ENCODE results near the gene ZNF335.

ZNF335 gene

GRCh38 chr20:45968801-45969711 is 2.9 kb downstream of the ZNF335 start:
- no peak for DNase-seq (ENCODE audit: low spot score)
- in situ Hi-C loops (cut with MboI; ENCODE audit: low pct_unique_long_range_greater_than_20kb, low sequenced_read_pairs, unreplicated experiment): no loop called here

GRCh38 chr20:45968081-45968671 is 3.8 kb downstream of the ZNF335 start:
- no peak for TF ChIP-seq CTCF (IDR thresholded peaks at IDR 0.05; ENCODE audit: extremely low read depth, insufficient read depth, missing control alignments)
- in situ Hi-C loops (cut with MboI; ENCODE audit: low pct_unique_long_range_greater_than_20kb, low sequenced_read_pairs, unreplicated experiment): no loop called here
- DNase-seq (ENCODE audit: low spot score): no peak

More at GRCh38 chr20:45968801-45969711, 2.9 kb downstream of the ZNF335 start:
- no peak for TF ChIP-seq CTCF (IDR thresholded peaks at IDR 0.05; ENCODE audit: extremely low read depth, insufficient read depth, missing control alignments)

GRCh38 chr20:45967551-45968080 is 4.4 kb downstream of the ZNF335 start:
- DNase-seq (ENCODE audit: low spot score): no peak
- in situ Hi-C loops (cut with MboI; ENCODE audit: low pct_unique_long_range_greater_than_20kb, low sequenced_read_pairs, unreplicated experiment): no loop called here
- no peak for TF ChIP-seq CTCF (IDR thresholded peaks at IDR 0.05; ENCODE audit: extremely low read depth, insufficient read depth, missing control alignments)

GRCh38 chr20:45965169-45966002 is 6.6 kb downstream of the ZNF335 start:
- DNase-seq (ENCODE audit: low spot score): no peak
- in situ Hi-C loops (cut with MboI; ENCODE audit: low pct_unique_long_range_greater_than_20kb, low sequenced_read_pairs, unreplicated experiment): no loop called here

GRCh38 chr20:45964006-45964400 is 8.0 kb downstream of the ZNF335 start:
- in situ Hi-C loops (cut with MboI; ENCODE audit: low pct_unique_long_range_greater_than_20kb, low sequenced_read_pairs, unreplicated experiment): no loop called here
- DNase-seq (ENCODE audit: low spot score): no peak
- no peak for TF ChIP-seq CTCF (IDR thresholded peaks at IDR 0.05; ENCODE audit: extremely low read depth, insufficient read depth, missing control alignments)

More at GRCh38 chr20:45965169-45966002, 6.6 kb downstream of the ZNF335 start:
- no peak for TF ChIP-seq CTCF (IDR thresholded peaks at IDR 0.05; ENCODE audit: extremely low read depth, insufficient read depth, missing control alignments)
